Neural cell (in vitro differentiated cells): Measurements from ENCODE around the gene TRPM5. TPM values are rescaled to one million over a fixed set of nuclear protein-coding genes. Genes with fewer than 3 reads are reported as not detected.

Experiments
- H2AFZ ChIP-seq: fragments of 200-600, 300-800 bp; sonication (generic), shearing (Covaris generic); 2 replicates; pipeline ENCODE4 v1.6.0; 2014; ENCODE audit warnings: low read depth, mild to moderate bottlenecking, antibody characterized with exemption, low read length, moderate library complexity
- H3F3A ChIP-seq: fragments of 200-600 bp; shearing (Covaris generic); 2 replicates; pipeline ENCODE4 v1.6.1; 2016; ENCODE audit warnings: mild to moderate bottlenecking, moderate library complexity, mixed read lengths, antibody characterized with exemption, low read length; ENCODE audit not compliant: insufficient read depth, poor library complexity, severe bottlenecking
- H3K27ac ChIP-seq: fragments of 200-600, 300-800 bp; sonication (generic), shearing (Covaris generic); 2 replicates; pipeline ENCODE4 v1.5.1; 2014; ENCODE audit warnings: mild to moderate bottlenecking, low read length, moderate library complexity
- H3K27me3 ChIP-seq: fragments of 300-800, 200-600 bp; sonication (generic), shearing (Covaris generic); 2 replicates; pipeline ENCODE4 v1.6.0; 2014; ENCODE audit warnings: mild to moderate bottlenecking, low read depth, low read length, moderate library complexity; ENCODE audit not compliant: insufficient read depth
- H3K36me3 ChIP-seq: fragments of 300-800, 200-600 bp; sonication (generic), shearing (Covaris generic); 2 replicates; pipeline ENCODE4 v1.5.1; 2014; ENCODE audit warnings: mild to moderate bottlenecking, antibody characterized with exemption, low read length, moderate library complexity; ENCODE audit not compliant: insufficient read depth
- H3K4me2 ChIP-seq: fragments of 300-800, 200-600 bp; sonication (generic), shearing (Covaris generic); 2 replicates; pipeline ENCODE4 v1.6.0; 2014; ENCODE audit warnings: mild to moderate bottlenecking, low read length
- H3K4me3 ChIP-seq: fragments of 300-800, 200-600 bp; sonication (generic), shearing (Covaris generic); 2 replicates; pipeline ENCODE4 v1.5.1; 2014; ENCODE audit warnings: mild to moderate bottlenecking, low read length, moderate library complexity
- H3K79me2 ChIP-seq: fragments of 200-600 bp; shearing (Covaris generic); replicated peaks from 2 replicates; pipeline ENCODE4 v1.6.0; 2014; ENCODE audit warnings: mild to moderate bottlenecking, low read length, moderate library complexity; ENCODE audit not compliant: insufficient read depth
- H3K9ac ChIP-seq: fragments of 300-800, 200-600 bp; sonication (generic), shearing (Covaris generic); 2 replicates; pipeline ENCODE4 v1.6.1; 2016; ENCODE audit warnings: mild to moderate bottlenecking, low read length, mixed read lengths
- H3K9me2 ChIP-seq: fragments of 200-600 bp; shearing (Covaris generic); 2 replicates; pipeline ENCODE4 v1.6.1; 2016; ENCODE audit warnings: mild to moderate bottlenecking, low read length, mixed read lengths; ENCODE audit not compliant: insufficient read depth
- H3K9me3 ChIP-seq: fragments of 200-600, 300-800 bp; sonication (generic), shearing (Covaris generic); 2 replicates; pipeline ENCODE4 v1.6.1; 2016; ENCODE audit warnings: mild to moderate bottlenecking, mixed run types, low read length, moderate library complexity, mixed read lengths
- H4K20me1 ChIP-seq: fragments of 200-600 bp; shearing (Covaris generic); 2 replicates; pipeline ENCODE4 v1.6.1; 2016; ENCODE audit warnings: mild to moderate bottlenecking, mixed run types; ENCODE audit not compliant: insufficient read depth
- EP300 ChIP-seq: fragments of 450-650 bp; conservative IDR thresholded peaks from 2 replicates; pipeline ENCODE4 v1.6.1; 2014; ENCODE audit warnings: antibody characterized with exemption, mild to moderate bottlenecking, moderate library complexity; ENCODE audit not compliant: poor library complexity, severe bottlenecking
- EZH2 ChIP-seq: fragments of 200-600, 300-800 bp; shearing (Covaris generic), sonication (generic); IDR thresholded peaks from 2 replicates; pipeline ENCODE4 v1.6.1; 2014; ENCODE audit warnings: antibody characterized with exemption, low read length, borderline replicate concordance, mild to moderate bottlenecking; ENCODE audit not compliant: insufficient read depth, poor library complexity, severe bottlenecking
- MXI1 ChIP-seq: fragments of 450-650 bp; conservative IDR thresholded peaks from 2 replicates; pipeline ENCODE4 v1.6.1; 2014; ENCODE audit warnings: antibody characterized with exemption, mild to moderate bottlenecking; ENCODE audit not compliant: poor library complexity, severe bottlenecking
- POLR2AphosphoS5 ChIP-seq: IDR thresholded peaks from 2 replicates; pipeline ENCODE4 v1.6.1; 2012
- RAD21 ChIP-seq: fragments of 450-650 bp; conservative IDR thresholded peaks from 2 replicates; pipeline ENCODE4 v1.6.1; 2014; ENCODE audit warnings: antibody characterized with exemption, mild to moderate bottlenecking, moderate library complexity
- SMC3 ChIP-seq: fragments of 450-650 bp; conservative IDR thresholded peaks from 2 replicates; pipeline ENCODE4 v1.6.1; 2014; ENCODE audit warnings: antibody characterized with exemption, mild to moderate bottlenecking, moderate library complexity; ENCODE audit not compliant: poor library complexity
- TAF1 ChIP-seq: IDR thresholded peaks from 2 replicates; pipeline ENCODE4 v1.6.1; 2012; ENCODE audit warnings: low read depth
- polyA plus RNA-seq: library from polyadenylated mRNA; depleted of rRNA; stranded (reverse); fragments of >200 nt; gene quantifications from 2 replicates; pipeline ENCODE4 v1.2.3, GENCODE V29; 2014
- TF ChIP-seq, protein P1 (sequence below): IDR thresholded peaks from 2 replicates; pipeline ENCODE4 v1.6.1; 2012; ENCODE audit warnings: borderline replicate concordance
- TF ChIP-seq, protein P2 (sequence below): fragments of 450-650 bp; IDR thresholded peaks from 2 replicates; pipeline ENCODE4 v1.5.1; 2014; ENCODE audit warnings: antibody characterized with exemption, mild to moderate bottlenecking, moderate library complexity; ENCODE audit not compliant: poor library complexity, severe bottlenecking

TRPM5 gene
- polyA plus RNA-seq, 1 donor from 2014 or later: not detected

DNA sequence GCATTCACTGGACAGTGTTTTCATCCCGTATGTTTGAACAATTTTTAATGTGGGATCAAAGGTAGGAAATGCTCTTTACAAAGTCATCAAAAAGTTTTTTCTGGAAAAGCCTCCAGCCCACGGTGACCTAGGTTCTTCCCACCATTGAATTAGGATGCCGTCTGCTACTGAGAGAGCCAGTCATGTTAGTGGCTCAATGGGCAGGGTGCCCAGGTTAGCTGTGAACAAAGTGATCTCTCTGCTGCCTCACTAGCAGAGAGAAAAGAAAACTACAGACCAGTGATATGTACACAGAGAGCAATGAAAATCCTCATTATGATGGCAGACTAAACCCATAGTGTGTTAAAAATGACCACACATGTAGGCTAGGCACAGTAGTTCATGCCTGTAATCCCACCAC lies 32.9 kb upstream of the TRPM5 start:
- H3K9ac ChIP-seq: no peak overlapping the region
- no peak for TF ChIP-seq SMC3
- TF ChIP-seq RAD21: no peak
- no peak for TF ChIP-seq TAF1
- TF ChIP-seq MXI1: no peak
- TF ChIP-seq, protein P1, sequence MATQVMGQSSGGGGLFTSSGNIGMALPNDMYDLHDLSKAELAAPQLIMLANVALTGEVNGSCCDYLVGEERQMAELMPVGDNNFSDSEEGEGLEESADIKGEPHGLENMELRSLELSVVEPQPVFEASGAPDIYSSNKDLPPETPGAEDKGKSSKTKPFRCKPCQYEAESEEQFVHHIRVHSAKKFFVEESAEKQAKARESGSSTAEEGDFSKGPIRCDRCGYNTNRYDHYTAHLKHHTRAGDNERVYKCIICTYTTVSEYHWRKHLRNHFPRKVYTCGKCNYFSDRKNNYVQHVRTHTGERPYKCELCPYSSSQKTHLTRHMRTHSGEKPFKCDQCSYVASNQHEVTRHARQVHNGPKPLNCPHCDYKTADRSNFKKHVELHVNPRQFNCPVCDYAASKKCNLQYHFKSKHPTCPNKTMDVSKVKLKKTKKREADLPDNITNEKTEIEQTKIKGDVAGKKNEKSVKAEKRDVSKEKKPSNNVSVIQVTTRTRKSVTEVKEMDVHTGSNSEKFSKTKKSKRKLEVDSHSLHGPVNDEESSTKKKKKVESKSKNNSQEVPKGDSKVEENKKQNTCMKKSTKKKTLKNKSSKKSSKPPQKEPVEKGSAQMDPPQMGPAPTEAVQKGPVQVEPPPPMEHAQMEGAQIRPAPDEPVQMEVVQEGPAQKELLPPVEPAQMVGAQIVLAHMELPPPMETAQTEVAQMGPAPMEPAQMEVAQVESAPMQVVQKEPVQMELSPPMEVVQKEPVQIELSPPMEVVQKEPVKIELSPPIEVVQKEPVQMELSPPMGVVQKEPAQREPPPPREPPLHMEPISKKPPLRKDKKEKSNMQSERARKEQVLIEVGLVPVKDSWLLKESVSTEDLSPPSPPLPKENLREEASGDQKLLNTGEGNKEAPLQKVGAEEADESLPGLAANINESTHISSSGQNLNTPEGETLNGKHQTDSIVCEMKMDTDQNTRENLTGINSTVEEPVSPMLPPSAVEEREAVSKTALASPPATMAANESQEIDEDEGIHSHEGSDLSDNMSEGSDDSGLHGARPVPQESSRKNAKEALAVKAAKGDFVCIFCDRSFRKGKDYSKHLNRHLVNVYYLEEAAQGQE: no peak
- TF ChIP-seq POLR2AphosphoS5: no peak
- TF ChIP-seq EP300: no peak
- no peak for TF ChIP-seq EZH2
- TF ChIP-seq, protein P2, sequence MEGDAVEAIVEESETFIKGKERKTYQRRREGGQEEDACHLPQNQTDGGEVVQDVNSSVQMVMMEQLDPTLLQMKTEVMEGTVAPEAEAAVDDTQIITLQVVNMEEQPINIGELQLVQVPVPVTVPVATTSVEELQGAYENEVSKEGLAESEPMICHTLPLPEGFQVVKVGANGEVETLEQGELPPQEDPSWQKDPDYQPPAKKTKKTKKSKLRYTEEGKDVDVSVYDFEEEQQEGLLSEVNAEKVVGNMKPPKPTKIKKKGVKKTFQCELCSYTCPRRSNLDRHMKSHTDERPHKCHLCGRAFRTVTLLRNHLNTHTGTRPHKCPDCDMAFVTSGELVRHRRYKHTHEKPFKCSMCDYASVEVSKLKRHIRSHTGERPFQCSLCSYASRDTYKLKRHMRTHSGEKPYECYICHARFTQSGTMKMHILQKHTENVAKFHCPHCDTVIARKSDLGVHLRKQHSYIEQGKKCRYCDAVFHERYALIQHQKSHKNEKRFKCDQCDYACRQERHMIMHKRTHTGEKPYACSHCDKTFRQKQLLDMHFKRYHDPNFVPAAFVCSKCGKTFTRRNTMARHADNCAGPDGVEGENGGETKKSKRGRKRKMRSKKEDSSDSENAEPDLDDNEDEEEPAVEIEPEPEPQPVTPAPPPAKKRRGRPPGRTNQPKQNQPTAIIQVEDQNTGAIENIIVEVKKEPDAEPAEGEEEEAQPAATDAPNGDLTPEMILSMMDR: no peak
- no peak overlapping the region for H2AFZ ChIP-seq
- no peak overlapping the region for H3K4me3 ChIP-seq
- H3F3A ChIP-seq: no peaks in the 10 kb centered on the region
- no peak overlapping the region for H3K4me2 ChIP-seq
- H3K79me2 ChIP-seq: no peaks in the 10 kb centered on the region
- no peaks in the 10 kb centered on the region for H3K9me2 ChIP-seq
- H3K27me3 ChIP-seq: no peaks in the 10 kb centered on the region
- no peak overlapping the region for H3K27ac ChIP-seq
- no peaks in the 10 kb centered on the region for H4K20me1 ChIP-seq
- H3K36me3 ChIP-seq: no peaks in the 10 kb centered on the region
- H3K9me3 ChIP-seq: no peaks in the 10 kb centered on the region

DNA sequence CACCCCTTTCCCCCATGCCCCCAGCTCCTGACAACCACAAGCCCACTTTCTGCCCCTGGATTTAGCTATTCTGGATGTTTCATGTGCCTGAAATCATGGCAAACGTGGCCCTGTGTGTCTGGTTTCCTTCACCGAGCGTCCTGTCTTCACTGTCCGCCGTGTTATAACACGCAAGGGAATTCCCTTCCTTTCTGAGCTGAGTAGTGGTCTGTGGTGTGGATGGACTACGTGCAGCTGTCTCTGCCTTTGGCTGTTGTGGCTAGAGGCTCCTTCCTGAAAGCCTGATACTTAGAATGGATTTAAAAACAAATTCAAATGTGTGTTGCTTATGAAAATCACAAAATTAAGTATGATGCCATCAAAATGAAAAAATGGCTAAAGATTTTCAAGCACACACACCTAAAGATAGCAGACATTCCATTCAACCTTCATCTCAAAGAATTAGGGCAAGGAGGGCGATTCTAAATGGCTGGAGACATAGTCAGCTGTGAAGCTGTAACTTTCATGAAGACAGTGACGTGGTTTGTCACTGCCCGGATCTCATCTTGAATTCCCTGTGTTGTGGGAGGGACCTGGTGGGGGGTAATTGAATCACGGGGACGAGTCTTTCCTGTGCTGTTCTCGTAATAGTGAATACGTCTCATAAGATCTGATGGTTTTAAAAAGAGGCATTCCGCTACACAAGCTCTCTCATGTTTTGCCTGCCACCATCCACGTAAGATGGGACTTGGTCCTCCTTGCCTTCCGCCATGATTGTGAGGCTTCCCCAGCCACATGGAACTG lies 31.0 kb upstream of the TRPM5 start:
- H3K36me3 ChIP-seq: no peaks in the 10 kb centered on the region
- H4K20me1 ChIP-seq: no peaks in the 10 kb centered on the region
- H3F3A ChIP-seq: no peaks in the 10 kb centered on the region
- no peak overlapping the region for H3K9ac ChIP-seq
- no peak overlapping the region for H3K4me3 ChIP-seq
- no peaks in the 10 kb centered on the region for H3K27me3 ChIP-seq
- TF ChIP-seq TAF1 (no peak), POLR2AphosphoS5 (no peak), EP300 (no peak), MXI1 (no peak), EZH2 (no peak), RAD21 (no peak), SMC3 (no peak)
- TF ChIP-seq, protein P1: no peak
- TF ChIP-seq, protein P2: no peak
- no peak overlapping the region for H2AFZ ChIP-seq
- H3K4me2 ChIP-seq: no peak overlapping the region
- no peaks in the 10 kb centered on the region for H3K79me2 ChIP-seq
- H3K27ac ChIP-seq: no peak overlapping the region
- no peaks in the 10 kb centered on the region for H3K9me3 ChIP-seq
- no peaks in the 10 kb centered on the region for H3K9me2 ChIP-seq
